B cell (primary cell): ENCODE measurements around the gene OR1I1. TPM values are rescaled to one million over a fixed set of nuclear protein-coding genes. Genes with fewer than 3 reads are reported as not detected.
"Not testable (repeated sequence)": the region's sequence is repeated elsewhere in the genome, so short reads cannot be mapped to it uniquely, and the experiment has no call there.

Experiments used
- ATAC-seq: fragments of 200-7000 bp; cut with Tn5 transposase; one replicate; pipeline ENCODE4 v1.10.0; 2021; ENCODE audit warnings: low read depth, mild to moderate bottlenecking, moderate number of reproducible peaks, moderate library complexity
- CTCF ChIA-PET: fragments of 350-600 bp; sonication (Branson Sonifier 250); formaldehyde crosslinking; loops from one replicate; lab custom pipeline; 2021; ENCODE audit warnings: antibody characterized with exemption, inconsistent platforms; lab: Charles Lee
- POLR2A ChIA-PET: fragments of 350-600 bp; sonication (Branson Sonifier 250); formaldehyde crosslinking; loops from one replicate; lab custom pipeline; 2021; ENCODE audit warnings: antibody characterized with exemption; lab: Charles Lee
- DNase-seq: peaks from one replicate; pipeline ENCODE4 v3.0.0; 2013
- H2AFZ ChIP-seq: 2 replicates; pipeline ENCODE4 v1.6.1; 2012; ENCODE audit warnings: mild to moderate bottlenecking, low read depth, low read length; ENCODE audit not compliant: insufficient read depth, poor library complexity, severe bottlenecking
- H3K27ac ChIP-seq, 2 donors: 1 replicate in 1 of 2; 2 replicates in 1 of 2; pipeline ENCODE4 v1.5.1; 2012 to 2013; ENCODE audit warnings: low read length in 2 of 2, mild to moderate bottlenecking in 2 of 2, moderate library complexity in 1 of 2
- H3K27me3 ChIP-seq, 4 experiments: fragments of 200-600 bp in 1 of 4; sonication (generic) in 1 of 4; replicated peaks in 1 of 4; 1 replicate in 2 of 4; 2 replicates in 2 of 4; pipeline versions ENCODE4 v1.6.1 to v1.7.0; 2013 to 2016; ENCODE audit warnings: low read length in 3 of 4, mild to moderate bottlenecking in 2 of 4, mixed read lengths in 1 of 4, moderate library complexity in 1 of 4; ENCODE audit not compliant: insufficient read depth in 4 of 4, control insufficient read depth in 3 of 4; ENCODE audit errors: control extremely low read depth in 1 of 4
- H3K36me3 ChIP-seq, 2 experiments: replicated peaks in 1 of 2; 1 replicate in 1 of 2; 2 replicates in 1 of 2; pipeline versions ENCODE4 v1.6.1 to v1.7.1; 2013; ENCODE audit warnings: low read length in 1 of 2; ENCODE audit not compliant: insufficient read depth in 2 of 2, control insufficient read depth in 1 of 2; ENCODE audit errors: control extremely low read depth in 1 of 2, extremely low read depth in 1 of 2
- H3K4me1 ChIP-seq, 2 donors: fragments of 200-600 bp in 1 of 2; sonication (generic) in 1 of 2; 1 replicate in 1 of 2; 2 replicates in 1 of 2; pipeline versions ENCODE4 v1.5.1 to v1.6.1; 2013 to 2017; ENCODE audit warnings: low read length in 2 of 2; ENCODE audit not compliant: control insufficient read depth in 2 of 2, insufficient read depth in 2 of 2
- H3K4me2 ChIP-seq: replicated peaks from 2 replicates; pipeline ENCODE3; 2012; ENCODE audit warnings: mild to moderate bottlenecking, low read depth, low read length; ENCODE audit not compliant: poor library complexity, severe bottlenecking
- H3K4me3 ChIP-seq, 5 experiments: fragments of 200-600 bp in 1 of 5; sonication (generic) in 1 of 5; 1 replicate in 3 of 5; 2 replicates in 2 of 5; pipeline versions ENCODE4 v1.5.1 to v1.7.0; 2011 to 2016; ENCODE audit warnings: low read length in 4 of 5, mild to moderate bottlenecking in 4 of 5, low read depth in 2 of 5, control low read depth in 1 of 5, moderate library complexity in 1 of 5; ENCODE audit not compliant: insufficient read depth in 1 of 5; ENCODE audit errors: control extremely low read depth in 1 of 5, extremely low read depth in 1 of 5
- H3K79me2 ChIP-seq: fragments of 200-600 bp; sonication (generic); one replicate; pipeline ENCODE4 v1.6.0; 2016; ENCODE audit warnings: low read length; ENCODE audit not compliant: control insufficient read depth, insufficient read depth
- H3K9ac ChIP-seq: fragments of 200-600 bp; sonication (generic); 2 replicates; pipeline ENCODE4 v1.6.1; 2017; ENCODE audit warnings: mild to moderate bottlenecking, low read length, moderate library complexity
- H3K9me3 ChIP-seq, 3 donors: one replicate each; pipeline versions ENCODE4 v1.6.1 to v1.7.1; 2013; ENCODE audit warnings: low read length in 2 of 3; ENCODE audit not compliant: control insufficient read depth in 2 of 3, insufficient read depth in 1 of 3; ENCODE audit errors: control extremely low read depth in 1 of 3
- H4K20me1 ChIP-seq: 2 replicates; pipeline ENCODE4 v1.6.0; 2012; ENCODE audit warnings: mild to moderate bottlenecking, low read length; ENCODE audit not compliant: insufficient read depth, control insufficient read depth, poor library complexity, severe bottlenecking
- H3K27ac Mint-ChIP-seq: one replicate; pipeline ENCODE4 v1.8.0; 2021; ENCODE audit warnings: mixed read lengths
- H3K27me3 Mint-ChIP-seq: one replicate; pipeline ENCODE4 v1.8.0; 2021; ENCODE audit warnings: mixed read lengths
- H3K4me1 Mint-ChIP-seq: one replicate; pipeline ENCODE4 v1.8.0; 2021; ENCODE audit warnings: mixed read lengths
- H3K4me3 Mint-ChIP-seq: one replicate; pipeline ENCODE4 v1.8.0; 2021; ENCODE audit warnings: mixed read lengths
- H3K9me3 Mint-ChIP-seq: one replicate; pipeline ENCODE4 v1.8.0; 2022; ENCODE audit warnings: mixed read lengths; ENCODE audit not compliant: insufficient read depth
- CTCF ChIP-seq: fragments of 200-600 bp; IDR thresholded peaks from one replicate; pipeline ENCODE4 v1.8.0; 2022; ENCODE audit warnings: antibody characterized with exemption, mild to moderate bottlenecking
- EZH2 ChIP-seq: IDR thresholded peaks from 2 replicates; pipeline ENCODE4 v1.6.1; 2012; ENCODE audit warnings: borderline replicate concordance, low read depth, mild to moderate bottlenecking, moderate library complexity, low read length; ENCODE audit not compliant: insufficient read depth, poor library complexity, severe bottlenecking
- WGBS: methylation state at CpG from one replicate; pipeline ENCODE4 v1.1.5; 2013; ENCODE audit warnings: missing lambda C conversion rate; ENCODE audit not compliant: insufficient coverage; 5-methylcytosine and 5-hydroxymethylcytosine counted together
- intact Hi-C: fragments of 100-400 bp; cut with micrococcal nuclease; formaldehyde crosslinking; loops from one replicate; pipeline ENCODE4 v1.10.0; 2022
- polyA plus RNA-seq: library from polyadenylated mRNA; depleted of rRNA; stranded (reverse); fragments of >200 nt; gene quantifications from 2 replicates; pipeline ENCODE4 v1.2.3, GENCODE V29; 2012
- total RNA-seq, 2 donors: library from RNA; stranded (reverse); fragments of 120-200 nt in 1 of 2; gene quantifications; 1 replicate in 1 of 2; 2 replicates in 1 of 2; pipeline versions ENCODE4 v1.2.3 to v1.2.4, GENCODE V29; 2013 to 2022

Gene OR1I1
- total and polyA plus RNA-seq, 2 donors (not counting 1 experiment from before 2014, with no cell fraction given) = not detected

GRCh38 chr19:15075806-15076205 lies 6.2 kb upstream of the OR1I1 start:
- Mint-ChIP-seq H3K9me3 (peaks cover 1% of the 10 kb centered on the region), H3K27me3 (peaks cover 10% of the 10 kb centered on the region), H3K4me3 (no peak overlapping the region), H3K4me1 (no peaks in the 10 kb centered on the region), H3K27ac (no peak overlapping the region)
- DNase-seq (no peak), ATAC-seq (no peak)
- Histone ChIP-seq H3K36me3 (no peaks in the 10 kb centered on the region), H3K9me3 (no peaks in the 10 kb centered on the region), H3K4me3 (no peak overlapping the region), H3K27me3 (peaks cover 0 to 7% (median 0%) of the 10 kb centered on the region in 4 experiments), H4K20me1 (no peaks in the 10 kb centered on the region), H3K27ac (no peak overlapping the region), H3K4me2 (no peak overlapping the region), H3K4me1 (no peaks in the 10 kb centered on the region), H3K79me2 (no peaks in the 10 kb centered on the region), H2AFZ (no peak overlapping the region), H3K9ac (no peak overlapping the region)
- WGBS = no CpG with 5 or more reads among the region's 4 CpGs
- intact Hi-C loops = no loop called here
- CTCF ChIA-PET = no interaction called here
- POLR2A ChIA-PET = no interaction called here
- TF ChIP-seq EZH2 = no peak
- no peak for TF ChIP-seq CTCF

- POLR2A ChIA-PET, ATAC-seq, H3K9ac ChIP-seq, H3K9me3 ChIP-seq, H3K27ac Mint-ChIP-seq, H3K79me2 ChIP-seq, H3K36me3 ChIP-seq, H3K27ac ChIP-seq, H3K4me3 Mint-ChIP-seq, H3K9me3 Mint-ChIP-seq, H2AFZ ChIP-seq, DNase-seq, H4K20me1 ChIP-seq, H3K4me3 ChIP-seq, CTCF ChIA-PET, H3K4me1 ChIP-seq, H3K4me2 ChIP-seq, H3K4me1 Mint-ChIP-seq, intact Hi-C loops: not testable (repeated sequence)
- 100% methylated on average over 1 of the region's 4 CpGs for WGBS
- H3K27me3 Mint-ChIP-seq = peaks cover 21% of the 10 kb centered on the region
- peaks cover 0 to 16% (median 1%) of the 10 kb centered on the region in 4 experiments for H3K27me3 ChIP-seq
Measured at GRCh38 chr19:15080002-15080401, 2.0 kb upstream of the OR1I1 start.
